ENCODE measurements around the gene MPPED1.

MPPED1 gene

DNA sequence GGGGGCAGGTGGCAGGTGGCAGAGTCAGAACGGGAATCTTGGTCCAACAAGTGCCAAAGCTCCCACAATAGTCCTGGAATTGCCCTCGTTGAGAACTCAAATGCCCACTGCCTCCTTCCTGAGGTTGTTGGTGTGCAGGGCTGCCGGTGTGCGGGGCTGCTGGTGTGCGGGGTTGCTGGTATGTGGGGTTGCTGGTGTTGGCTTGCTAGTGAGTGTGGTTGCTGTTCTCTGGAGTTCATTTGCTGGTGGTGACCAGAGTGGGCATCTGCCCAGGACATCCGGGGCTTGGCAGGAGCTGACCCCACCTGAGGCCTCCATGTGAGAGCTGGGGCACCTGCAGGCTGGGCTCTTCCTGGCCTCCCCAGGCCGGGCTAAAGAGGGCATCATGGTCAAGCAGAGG lies 14.0 kb upstream of the MPPED1 start:
- no peak for DNase-seq (ENCODE audit: low read depth)
- TF ChIP-seq, protein P1, sequence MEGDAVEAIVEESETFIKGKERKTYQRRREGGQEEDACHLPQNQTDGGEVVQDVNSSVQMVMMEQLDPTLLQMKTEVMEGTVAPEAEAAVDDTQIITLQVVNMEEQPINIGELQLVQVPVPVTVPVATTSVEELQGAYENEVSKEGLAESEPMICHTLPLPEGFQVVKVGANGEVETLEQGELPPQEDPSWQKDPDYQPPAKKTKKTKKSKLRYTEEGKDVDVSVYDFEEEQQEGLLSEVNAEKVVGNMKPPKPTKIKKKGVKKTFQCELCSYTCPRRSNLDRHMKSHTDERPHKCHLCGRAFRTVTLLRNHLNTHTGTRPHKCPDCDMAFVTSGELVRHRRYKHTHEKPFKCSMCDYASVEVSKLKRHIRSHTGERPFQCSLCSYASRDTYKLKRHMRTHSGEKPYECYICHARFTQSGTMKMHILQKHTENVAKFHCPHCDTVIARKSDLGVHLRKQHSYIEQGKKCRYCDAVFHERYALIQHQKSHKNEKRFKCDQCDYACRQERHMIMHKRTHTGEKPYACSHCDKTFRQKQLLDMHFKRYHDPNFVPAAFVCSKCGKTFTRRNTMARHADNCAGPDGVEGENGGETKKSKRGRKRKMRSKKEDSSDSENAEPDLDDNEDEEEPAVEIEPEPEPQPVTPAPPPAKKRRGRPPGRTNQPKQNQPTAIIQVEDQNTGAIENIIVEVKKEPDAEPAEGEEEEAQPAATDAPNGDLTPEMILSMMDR (conservative IDR thresholded peaks at IDR 0.05; ENCODE audit: control insufficient read depth, insufficient read depth, low read depth, low read length): no peak
- no peak overlapping the region for H3K4me3 ChIP-seq (ENCODE audit: control insufficient read depth, low read depth, low read length)

DNA sequence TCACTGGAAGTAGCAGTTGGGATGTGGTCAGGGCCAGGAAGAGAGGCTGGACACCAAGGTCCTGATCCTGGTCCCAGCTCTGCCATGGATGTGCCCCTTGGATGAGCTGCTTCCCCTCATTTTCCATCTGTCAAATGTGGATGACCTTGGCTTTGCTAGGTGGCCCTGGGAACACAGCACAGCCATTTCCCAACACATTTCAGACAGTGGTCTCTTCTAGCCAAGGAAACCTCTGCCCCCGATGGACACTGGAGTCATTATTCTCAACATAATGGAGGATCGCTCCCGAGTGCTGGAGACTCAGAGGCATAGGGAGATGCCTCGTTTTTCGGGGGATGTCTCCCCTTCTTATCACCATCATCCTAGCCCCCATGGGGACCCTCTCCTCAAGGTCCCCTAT lies 13.6 kb upstream of the MPPED1 start:
- H3K4me3 ChIP-seq (ENCODE audit: control insufficient read depth, low read depth, low read length): no peak overlapping the region
- TF ChIP-seq, protein P1 (conservative IDR thresholded peaks at IDR 0.05; ENCODE audit: control insufficient read depth, insufficient read depth, low read depth, low read length): no peak
- no peak for DNase-seq (ENCODE audit: low read depth)

DNA sequence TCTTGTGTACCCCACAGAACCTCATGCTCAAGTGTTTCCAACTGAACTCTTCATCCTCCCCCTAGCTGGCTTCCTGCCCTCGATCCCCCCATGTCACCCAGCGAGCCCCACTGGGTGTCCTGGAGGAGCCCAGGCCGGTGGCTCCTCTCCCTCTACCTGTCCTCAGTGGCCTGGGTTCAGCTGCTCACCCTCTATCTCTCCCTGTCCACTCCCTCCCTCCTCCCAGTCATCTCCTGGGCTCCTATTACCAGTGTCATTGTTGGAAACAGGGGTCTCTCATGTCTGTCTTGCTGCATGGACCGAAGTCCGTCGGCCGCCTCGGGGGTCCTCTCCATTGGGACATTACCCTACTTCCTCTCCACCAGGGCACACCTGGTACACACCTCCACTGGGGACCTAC lies 12.9 kb upstream of the MPPED1 start:
- H3K4me3 ChIP-seq (ENCODE audit: control insufficient read depth, low read depth, low read length): no peak overlapping the region
- TF ChIP-seq, protein P1 (conservative IDR thresholded peaks at IDR 0.05; ENCODE audit: control insufficient read depth, insufficient read depth, low read depth, low read length): no peak
- DNase-seq (ENCODE audit: low read depth): no peak

DNA sequence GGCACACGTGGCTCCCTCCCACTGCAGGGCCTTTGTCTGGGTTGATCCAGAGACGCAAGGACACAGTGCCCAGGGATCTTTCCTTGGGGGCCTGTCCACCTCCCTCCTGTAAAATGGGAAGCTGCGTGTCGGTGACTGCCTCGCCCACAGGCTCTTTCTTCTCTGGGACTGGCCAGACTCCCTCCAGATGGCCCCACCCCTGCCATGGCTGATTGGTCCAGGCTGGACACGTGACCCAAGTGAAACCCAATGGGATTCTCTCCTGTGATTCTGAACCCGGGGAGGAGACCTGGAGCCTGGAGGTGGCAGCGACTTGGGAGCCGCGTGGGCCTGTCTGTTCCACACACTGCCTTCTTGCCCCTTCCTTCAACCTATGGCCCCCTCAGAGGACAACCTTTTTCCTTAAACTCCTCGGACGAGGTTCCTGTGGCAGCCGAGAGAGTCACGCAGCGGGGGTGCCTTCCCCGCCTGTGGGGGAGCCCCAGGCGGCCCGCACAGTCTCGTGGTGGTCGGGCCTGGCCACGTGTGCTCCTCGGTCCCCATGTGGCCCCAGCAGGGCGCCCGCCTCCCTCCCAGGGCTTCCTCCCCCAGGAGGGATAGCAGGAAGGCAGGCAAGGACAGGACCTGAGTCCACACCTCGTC lies 12.4 kb upstream of the MPPED1 start:
- TF ChIP-seq, protein P1 (conservative IDR thresholded peaks at IDR 0.05; ENCODE audit: control insufficient read depth, insufficient read depth, low read depth, low read length): no peak
- no peak overlapping the region for H3K4me3 ChIP-seq (ENCODE audit: control insufficient read depth, low read depth, low read length)
- no peak for DNase-seq (ENCODE audit: low read depth)

DNA sequence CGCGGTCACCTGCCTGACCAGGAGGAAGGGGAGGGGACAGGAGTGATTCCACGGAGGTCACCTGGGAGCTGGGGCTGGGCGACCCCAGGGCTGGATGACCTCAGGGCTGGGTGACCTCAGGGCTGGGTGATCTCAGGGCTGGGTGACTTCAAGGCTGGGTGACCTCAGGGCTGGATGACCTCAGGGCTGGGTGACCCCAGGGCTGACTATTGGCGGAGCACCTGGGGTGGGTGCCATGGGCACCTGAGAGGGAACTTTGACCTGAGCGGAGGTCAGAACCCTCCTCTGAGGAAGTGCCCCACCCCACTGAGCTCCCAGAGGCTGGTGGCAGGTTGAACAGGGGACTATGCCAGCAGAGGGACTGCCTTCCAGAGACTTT lies 11.8 kb upstream of the MPPED1 start:
- H3K4me3 ChIP-seq (ENCODE audit: control insufficient read depth, low read depth, low read length): no peak overlapping the region
- no peak for DNase-seq (ENCODE audit: low read depth)
- TF ChIP-seq, protein P1 (conservative IDR thresholded peaks at IDR 0.05; ENCODE audit: control insufficient read depth, insufficient read depth, low read depth, low read length): no peak

DNA sequence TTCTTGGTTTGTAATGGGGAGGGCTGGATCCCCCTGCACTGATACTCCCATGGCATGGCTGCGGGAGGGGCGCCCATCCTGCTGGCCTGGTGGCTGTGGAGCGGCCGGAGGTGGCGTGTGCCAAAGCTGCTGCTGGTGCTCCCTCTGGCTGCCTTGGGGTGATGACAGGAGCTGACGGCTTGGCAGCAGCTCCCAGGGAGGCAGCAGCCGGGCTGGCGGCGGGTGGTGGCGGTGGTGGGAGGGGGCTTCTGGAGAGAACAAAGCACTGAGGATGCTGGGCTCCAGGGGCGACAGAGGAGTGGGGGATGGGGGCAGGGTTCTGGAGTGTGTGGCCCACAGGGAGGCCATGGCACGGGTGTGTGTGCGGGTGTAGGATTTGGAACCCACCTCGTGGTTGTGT lies 11.4 kb upstream of the MPPED1 start:
- DNase-seq (ENCODE audit: low read depth): no peak
- TF ChIP-seq, protein P1 (conservative IDR thresholded peaks at IDR 0.05; ENCODE audit: control insufficient read depth, insufficient read depth, low read depth, low read length): no peak
- H3K4me3 ChIP-seq (ENCODE audit: control insufficient read depth, low read depth, low read length): no peak overlapping the region

DNA sequence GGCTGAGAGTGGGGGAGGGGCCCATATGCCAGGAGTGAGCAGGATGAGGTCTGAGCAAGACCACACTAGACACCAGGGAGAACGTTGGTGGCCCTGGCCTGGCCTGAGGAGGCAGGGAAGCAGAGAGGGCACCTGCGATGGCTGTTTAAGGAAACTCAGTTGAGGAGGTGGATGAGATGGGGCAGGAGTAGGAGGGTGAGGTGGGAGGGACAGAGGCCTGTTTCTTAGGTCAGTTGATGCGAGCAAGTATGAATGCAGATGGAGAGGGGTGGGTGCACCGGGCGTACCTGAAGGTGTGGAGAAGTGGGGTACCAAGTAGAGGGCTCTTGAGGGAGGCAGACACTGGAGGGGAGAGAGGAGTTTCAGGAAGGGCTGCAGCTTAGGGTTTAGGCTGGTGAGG lies 10.6 kb upstream of the MPPED1 start:
- TF ChIP-seq, protein P1 (conservative IDR thresholded peaks at IDR 0.05; ENCODE audit: control insufficient read depth, insufficient read depth, low read depth, low read length): no peak
- DNase-seq (ENCODE audit: low read depth): no peak
- H3K4me3 ChIP-seq (ENCODE audit: control insufficient read depth, low read depth, low read length): no peak overlapping the region

All from fibroblast of mammary gland (primary cell).